ENCODE results near the gene FBXO27. TPM values are rescaled to one million over a fixed set of nuclear protein-coding genes. Genes with fewer than 3 reads are reported as not detected.
"Not testable (repeated sequence)": the region's sequence is repeated elsewhere in the genome, so short reads cannot be mapped to it uniquely, and the experiment has no call there.

FBXO27 gene
- polyA plus RNA-seq (2012; ENCODE audit: missing spikeins) = 2.1 TPM

- DNase-seq (ENCODE audit: insufficient read length) (no peak), FAIRE-seq (no peak)
- TF ChIP-seq TAF1 (IDR thresholded peaks at IDR 0.05; ENCODE audit: borderline replicate concordance, low read depth, low read length) (no peak), POLR2AphosphoS5 (IDR thresholded peaks at IDR 0.05; ENCODE audit: low read depth, low read length) (no peak), POLR2A (IDR thresholded peaks at IDR 0.05; ENCODE audit: low read depth, low read length) (no peak)
Observed at GRCh38 chr19:39032063-39032918, at the start of gene FBXO27. FBXO27 (minus strand) TSS chr19:39032549; CDS start chr19:39032227, 322 bp downstream.

GRCh38 chr19:39080431-39080830 is 48.1 kb upstream of the FBXO27 start:
- TF ChIP-seq TAF1 (IDR thresholded peaks at IDR 0.05; ENCODE audit: borderline replicate concordance, low read depth, low read length) (no peak), POLR2AphosphoS5 (IDR thresholded peaks at IDR 0.05; ENCODE audit: low read depth, low read length) (no peak), POLR2A (IDR thresholded peaks at IDR 0.05; ENCODE audit: low read depth, low read length) (no peak)
- FAIRE-seq (no peak), DNase-seq (ENCODE audit: insufficient read length) (no peak)

GRCh38 chr19:39078436-39079200 is 46.3 kb upstream of the FBXO27 start:
- no peak for DNase-seq (ENCODE audit: insufficient read length)
- TF ChIP-seq POLR2AphosphoS5 (IDR thresholded peaks at IDR 0.05; ENCODE audit: low read depth, low read length) = no peak
- no peak for TF ChIP-seq TAF1 (IDR thresholded peaks at IDR 0.05; ENCODE audit: borderline replicate concordance, low read depth, low read length)
- TF ChIP-seq POLR2A (IDR thresholded peaks at IDR 0.05; ENCODE audit: low read depth, low read length) = no peak
- FAIRE-seq = no peak

GRCh38 chr19:39077323-39077722 is 45.0 kb upstream of the FBXO27 start:
- FAIRE-seq (no peak), DNase-seq (ENCODE audit: insufficient read length) (no peak)
- no peak for TF ChIP-seq TAF1 (IDR thresholded peaks at IDR 0.05; ENCODE audit: borderline replicate concordance, low read depth, low read length)
- TF ChIP-seq POLR2A (IDR thresholded peaks at IDR 0.05; ENCODE audit: low read depth, low read length) = no peak
- TF ChIP-seq POLR2AphosphoS5 (IDR thresholded peaks at IDR 0.05; ENCODE audit: low read depth, low read length) = no peak

GRCh38 chr19:39074942-39075341 is 42.6 kb upstream of the FBXO27 start:
- FAIRE-seq (no peak), DNase-seq (ENCODE audit: insufficient read length) (no peak)
- TF ChIP-seq POLR2A (IDR thresholded peaks at IDR 0.05; ENCODE audit: low read depth, low read length) = no peak
- no peak for TF ChIP-seq TAF1 (IDR thresholded peaks at IDR 0.05; ENCODE audit: borderline replicate concordance, low read depth, low read length)
- no peak for TF ChIP-seq POLR2AphosphoS5 (IDR thresholded peaks at IDR 0.05; ENCODE audit: low read depth, low read length)

- TF ChIP-seq POLR2A (IDR thresholded peaks at IDR 0.05; ENCODE audit: low read depth, low read length) (no peak), TAF1 (IDR thresholded peaks at IDR 0.05; ENCODE audit: borderline replicate concordance, low read depth, low read length) (no peak), POLR2AphosphoS5 (IDR thresholded peaks at IDR 0.05; ENCODE audit: low read depth, low read length) (no peak)
- FAIRE-seq (no peak), DNase-seq (ENCODE audit: insufficient read length) (no peak)
Observed at GRCh38 chr19:39074205-39074692, 41.9 kb upstream of the FBXO27 start.

GRCh38 chr19:39070888-39071287 is 38.5 kb upstream of the FBXO27 start:
- no peak for TF ChIP-seq POLR2AphosphoS5 (IDR thresholded peaks at IDR 0.05; ENCODE audit: low read depth, low read length)
- no peak for TF ChIP-seq POLR2A (IDR thresholded peaks at IDR 0.05; ENCODE audit: low read depth, low read length)
- no peak for TF ChIP-seq TAF1 (IDR thresholded peaks at IDR 0.05; ENCODE audit: borderline replicate concordance, low read depth, low read length)
- FAIRE-seq (no peak), DNase-seq (ENCODE audit: insufficient read length) (no peak)

- not testable (repeated sequence) for FAIRE-seq; DNase-seq (ENCODE audit: insufficient read length)
Observed at GRCh38 chr19:39068259-39068658, 35.9 kb upstream of the FBXO27 start.

- TF ChIP-seq POLR2AphosphoS5 (IDR thresholded peaks at IDR 0.05; ENCODE audit: low read depth, low read length) = no peak
- DNase-seq (ENCODE audit: insufficient read length) (no peak), FAIRE-seq (no peak)
Observed at GRCh38 chr19:39067104-39067503, 34.8 kb upstream of the FBXO27 start.

- TF ChIP-seq TAF1 (IDR thresholded peaks at IDR 0.05; ENCODE audit: borderline replicate concordance, low read depth, low read length) = no peak
- no peak for TF ChIP-seq POLR2A (IDR thresholded peaks at IDR 0.05; ENCODE audit: low read depth, low read length)
- TF ChIP-seq POLR2AphosphoS5 (IDR thresholded peaks at IDR 0.05; ENCODE audit: low read depth, low read length) = no peak
- FAIRE-seq = no peak
- DNase-seq (ENCODE audit: insufficient read length) = no peak
Observed at GRCh38 chr19:39065928-39066327, 33.6 kb upstream of the FBXO27 start.

GRCh38 chr19:39064405-39064804 is 32.1 kb upstream of the FBXO27 start:
- FAIRE-seq (no peak), DNase-seq (ENCODE audit: insufficient read length) (no peak)
- TF ChIP-seq TAF1 (IDR thresholded peaks at IDR 0.05; ENCODE audit: borderline replicate concordance, low read depth, low read length) (no peak), POLR2AphosphoS5 (IDR thresholded peaks at IDR 0.05; ENCODE audit: low read depth, low read length) (no peak), POLR2A (IDR thresholded peaks at IDR 0.05; ENCODE audit: low read depth, low read length) (no peak)

GRCh38 chr19:39060171-39060570 is 27.8 kb upstream of the FBXO27 start:
- FAIRE-seq (no peak), DNase-seq (ENCODE audit: insufficient read length) (no peak)
- no peak for TF ChIP-seq TAF1 (IDR thresholded peaks at IDR 0.05; ENCODE audit: borderline replicate concordance, low read depth, low read length)
- no peak for TF ChIP-seq POLR2A (IDR thresholded peaks at IDR 0.05; ENCODE audit: low read depth, low read length)
- TF ChIP-seq POLR2AphosphoS5 (IDR thresholded peaks at IDR 0.05; ENCODE audit: low read depth, low read length) = no peak

Data from GM12892 (cell line).